Subcutaneous abdominal adipose tissue (tissue), 5 donors: ENCODE data around the gene ERN1.
A peak's percentile ranks its signal among the peaks of the same experiment; 100 is the strongest.
"Not testable (repeated sequence)": the region's sequence is repeated elsewhere in the genome, so short reads cannot be mapped to it uniquely, and the experiment has no call there.

Experiments
- H3K27ac ChIP-seq: one replicate; pipeline ENCODE4 v1.7.0; 2013; ENCODE audit warnings: low read depth, mild to moderate bottlenecking, inconsistent platforms, low read length, moderate library complexity
- H3K27me3 ChIP-seq, 5 donors: one replicate each; pipeline ENCODE4 v1.7.0; 2013; ENCODE audit warnings: low read length in 5 of 5, inconsistent platforms in 1 of 5; ENCODE audit not compliant: control insufficient read depth in 5 of 5, insufficient read depth in 4 of 5
- H3K36me3 ChIP-seq, 5 donors: one replicate each; pipeline ENCODE4 v1.7.0; 2013; ENCODE audit warnings: low read length in 5 of 5; ENCODE audit not compliant: control insufficient read depth in 5 of 5, insufficient read depth in 5 of 5
- H3K4me1 ChIP-seq, 5 donors: one replicate each; pipeline ENCODE4 v1.7.0; 2013; ENCODE audit warnings: low read length in 5 of 5, mild to moderate bottlenecking in 3 of 5, moderate library complexity in 1 of 5; ENCODE audit not compliant: control insufficient read depth in 5 of 5, insufficient read depth in 5 of 5
- H3K4me3 ChIP-seq, 5 donors: one replicate each; pipeline ENCODE4 v1.7.0; 2013; ENCODE audit warnings: low read length in 5 of 5, low read depth in 1 of 5
- H3K9ac ChIP-seq, 5 donors: one replicate each; pipeline ENCODE4 v1.7.0; 2013; ENCODE audit warnings: low read length in 5 of 5, mild to moderate bottlenecking in 4 of 5, moderate library complexity in 3 of 5
- H3K9me3 ChIP-seq, 5 donors: one replicate each; pipeline ENCODE4 v1.7.0; 2013; ENCODE audit warnings: low read length in 5 of 5; ENCODE audit not compliant: control insufficient read depth in 5 of 5
- donor health status: healthy.
- donor health status: healthy.
- donor health status: healthy.
- donor health status: healthy.
- donor health status: healthy.

ERN1 gene

DNA sequence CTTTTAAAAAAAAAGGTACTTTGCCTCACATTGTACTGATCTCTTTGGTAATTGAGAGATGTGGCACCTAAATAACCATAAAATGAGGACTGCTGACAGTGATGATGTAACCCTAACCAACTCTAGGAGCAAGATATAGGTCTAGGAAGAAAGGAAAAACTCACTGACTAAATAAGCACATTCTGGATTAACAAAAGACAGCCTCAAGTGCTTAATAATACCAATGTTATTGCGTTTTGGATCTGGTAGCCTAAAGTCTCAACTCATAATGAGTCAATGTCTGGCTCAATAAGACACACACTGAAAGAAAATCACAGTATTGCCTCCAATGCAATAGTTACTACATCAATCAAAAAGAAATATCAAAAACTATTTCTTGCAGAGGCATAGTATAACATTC, 3.0 kb downstream of the ERN1 start:
- peaks cover 2 to 27% (median 22%) of the 10 kb centered on the region in 5 donors for H3K4me1 ChIP-seq

DNA sequence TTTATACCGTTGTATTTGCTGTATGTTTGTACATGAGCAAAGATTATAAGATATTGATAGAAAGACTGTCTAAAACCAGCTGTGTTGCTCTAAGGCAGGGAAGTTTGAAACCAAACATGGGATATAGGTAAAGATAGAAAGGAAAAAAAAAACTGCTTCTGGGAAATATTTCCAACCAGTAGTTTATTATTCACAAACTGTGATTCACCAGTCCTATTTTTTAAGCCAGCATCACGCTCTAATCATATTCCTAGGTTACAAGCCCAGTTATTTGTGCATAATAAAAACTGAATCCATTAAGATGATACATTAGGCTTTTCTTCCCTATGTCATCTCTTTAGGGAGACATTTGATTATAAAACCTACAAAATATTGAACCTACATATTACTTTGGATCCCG, 4.0 kb downstream of the ERN1 start:
- no peak overlapping the region for H3K27ac ChIP-seq
- no peak overlapping the region for H3K9ac ChIP-seq
- H3K4me1 ChIP-seq: peaks cover 3 to 23% (median 21%) of the 10 kb centered on the region in 5 donors
- no peaks in the 10 kb centered on the region for H3K9me3 ChIP-seq
- no peaks in the 10 kb centered on the region for H3K36me3 ChIP-seq
- no peaks in the 10 kb centered on the region for H3K27me3 ChIP-seq
- no peak overlapping the region for H3K4me3 ChIP-seq

More for the DNA sequence above, 3.0 kb downstream of the ERN1 start:
- Histone ChIP-seq H3K27ac (no peak overlapping the region), H3K9me3 (no peaks in the 10 kb centered on the region), H3K4me3 (no peak overlapping the region), H3K36me3 (no peaks in the 10 kb centered on the region), H3K9ac (no peak overlapping the region), H3K27me3 (no peaks in the 10 kb centered on the region)

DNA sequence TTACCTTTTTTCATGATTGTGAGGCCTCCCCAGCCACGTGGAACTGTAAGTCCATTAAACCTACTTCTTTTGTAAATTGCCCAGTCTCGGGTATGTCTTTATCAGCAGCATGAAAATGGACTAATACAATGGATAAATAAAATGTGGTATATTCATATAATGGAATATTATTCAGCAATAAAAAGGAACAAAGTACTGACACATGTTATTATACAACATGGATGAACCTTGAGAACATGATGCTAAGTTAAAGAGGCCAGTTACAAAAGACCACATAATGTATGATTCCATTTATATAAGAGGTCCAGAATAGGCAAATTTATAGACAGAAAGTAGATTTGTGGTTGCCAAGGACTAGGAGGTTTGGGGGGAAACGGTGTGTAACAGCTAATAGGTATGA, 5.3 kb downstream of the ERN1 start:
- Histone ChIP-seq H3K27ac (no peak overlapping the region), H3K4me1 (peaks cover 3 to 21% (median 14%) of the 10 kb centered on the region in 5 donors), H3K4me3 (no peak overlapping the region), H3K36me3 (no peaks in the 10 kb centered on the region), H3K27me3 (no peaks in the 10 kb centered on the region), H3K9me3 (no peaks in the 10 kb centered on the region), H3K9ac (no peak overlapping the region)

DNA sequence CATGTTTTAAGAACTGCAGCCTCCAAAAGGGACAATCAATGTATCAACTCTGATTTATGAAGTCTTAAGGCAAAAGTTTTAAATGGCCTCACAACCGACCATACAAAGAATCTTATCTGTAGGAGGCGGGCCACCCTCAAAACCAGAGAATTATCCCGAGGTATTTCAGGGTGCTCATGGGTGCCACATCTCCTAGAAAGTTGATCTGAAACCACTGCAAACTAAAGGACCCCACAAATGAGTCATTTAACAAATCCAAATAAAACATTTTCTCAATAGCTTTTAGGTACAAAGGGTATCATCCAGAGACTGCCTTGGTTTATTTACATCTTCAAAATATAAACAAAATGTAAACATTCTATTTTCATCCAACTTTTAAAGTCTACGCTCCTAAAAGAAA, 6.8 kb downstream of the ERN1 start:
- H3K9me3 ChIP-seq: no peaks in the 10 kb centered on the region
- no peaks in the 10 kb centered on the region for H3K27me3 ChIP-seq
- no peak overlapping the region for H3K27ac ChIP-seq
- H3K36me3 ChIP-seq: no peaks in the 10 kb centered on the region
- H3K9ac ChIP-seq: no peak overlapping the region
- H3K4me3 ChIP-seq: no peak overlapping the region
- H3K4me1 ChIP-seq: peaks cover 4 to 18% (median 10%) of the 10 kb centered on the region in 5 donors

DNA sequence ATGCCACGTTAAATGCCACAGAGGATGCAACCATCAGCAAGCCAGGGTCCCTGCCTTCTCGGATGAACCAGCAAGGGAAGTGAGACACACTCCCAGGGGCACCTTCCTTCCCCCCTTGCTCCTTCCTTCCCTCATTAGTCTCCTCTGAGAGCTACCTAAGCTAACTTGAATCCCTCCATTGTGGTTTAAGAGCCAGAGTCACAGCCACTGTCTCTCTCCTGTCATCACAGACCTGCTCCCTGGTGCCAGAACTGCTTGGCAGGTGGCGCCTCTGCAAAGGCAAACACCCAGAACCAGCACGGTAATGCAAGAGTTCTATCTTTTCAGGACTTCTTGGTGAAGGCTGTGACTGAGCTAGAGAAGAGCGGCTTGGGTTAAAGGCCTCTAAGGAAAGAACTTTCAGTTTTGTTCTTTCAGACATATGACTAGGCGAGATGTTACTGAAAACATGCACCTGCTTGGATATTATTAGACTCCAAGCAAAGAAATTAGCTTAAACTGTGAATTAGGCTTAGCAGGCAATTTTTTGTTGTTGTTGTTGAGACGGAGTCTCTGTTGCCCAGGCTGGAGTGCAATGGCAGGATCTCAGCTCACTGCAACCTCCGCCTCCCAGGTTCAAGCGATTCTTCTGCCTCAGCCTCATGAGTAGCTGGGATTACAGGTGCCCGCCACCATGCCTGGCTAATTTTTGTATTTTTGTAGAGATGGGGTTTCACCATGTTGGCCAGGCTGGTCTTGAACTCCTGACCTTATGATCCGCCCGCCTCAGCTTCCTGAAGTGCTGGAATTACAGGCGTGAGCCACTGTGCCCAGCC, 8.8 kb downstream of the ERN1 start:
- not testable (repeated sequence) for H3K36me3 ChIP-seq, H3K27ac ChIP-seq, H3K4me3 ChIP-seq, H3K9me3 ChIP-seq, H3K27me3 ChIP-seq
- peak overlapping the region in 1 of 5 donors; percentile 38 for H3K9ac ChIP-seq
- peaks cover 6 to 23% (median 14%) of the 10 kb centered on the region in 5 donors for H3K4me1 ChIP-seq

DNA sequence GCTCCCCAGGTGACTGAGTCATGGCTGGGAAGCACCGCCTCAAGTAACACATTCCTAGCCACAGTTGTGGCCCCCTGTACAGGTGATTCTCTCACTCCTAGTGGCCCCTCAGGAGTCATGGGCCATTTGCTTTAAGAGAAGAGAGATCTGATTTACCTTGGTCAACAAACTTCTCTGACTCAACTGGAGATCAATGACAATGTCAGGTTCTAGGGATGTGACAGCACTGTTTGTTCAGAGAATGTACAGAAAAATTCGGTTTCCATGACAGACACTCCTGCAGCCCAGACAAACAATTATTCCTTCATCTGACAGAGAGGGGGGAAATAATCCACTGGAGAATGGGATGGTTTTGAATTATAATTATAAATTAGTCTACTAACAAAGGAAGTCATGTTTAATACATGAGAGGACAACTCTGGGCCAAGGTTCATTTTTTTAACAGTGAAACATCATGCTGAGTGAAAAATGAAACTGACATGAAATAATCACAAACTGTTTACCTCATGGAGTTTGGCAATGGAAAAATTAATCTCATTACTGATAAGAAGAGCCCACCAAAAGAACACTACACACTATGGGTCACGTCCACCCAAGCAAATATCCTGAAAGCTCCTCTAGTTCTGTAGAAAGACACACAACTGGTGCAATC, 9.7 kb downstream of the ERN1 start:
- Histone ChIP-seq H3K27me3 (no peaks in the 10 kb centered on the region), H3K36me3 (no peaks in the 10 kb centered on the region), H3K4me3 (no peak overlapping the region), H3K4me1 (peaks cover 6 to 32% (median 21%) of the 10 kb centered on the region in 5 donors), H3K9ac (no peak overlapping the region), H3K9me3 (no peaks in the 10 kb centered on the region), H3K27ac (no peak overlapping the region)

DNA sequence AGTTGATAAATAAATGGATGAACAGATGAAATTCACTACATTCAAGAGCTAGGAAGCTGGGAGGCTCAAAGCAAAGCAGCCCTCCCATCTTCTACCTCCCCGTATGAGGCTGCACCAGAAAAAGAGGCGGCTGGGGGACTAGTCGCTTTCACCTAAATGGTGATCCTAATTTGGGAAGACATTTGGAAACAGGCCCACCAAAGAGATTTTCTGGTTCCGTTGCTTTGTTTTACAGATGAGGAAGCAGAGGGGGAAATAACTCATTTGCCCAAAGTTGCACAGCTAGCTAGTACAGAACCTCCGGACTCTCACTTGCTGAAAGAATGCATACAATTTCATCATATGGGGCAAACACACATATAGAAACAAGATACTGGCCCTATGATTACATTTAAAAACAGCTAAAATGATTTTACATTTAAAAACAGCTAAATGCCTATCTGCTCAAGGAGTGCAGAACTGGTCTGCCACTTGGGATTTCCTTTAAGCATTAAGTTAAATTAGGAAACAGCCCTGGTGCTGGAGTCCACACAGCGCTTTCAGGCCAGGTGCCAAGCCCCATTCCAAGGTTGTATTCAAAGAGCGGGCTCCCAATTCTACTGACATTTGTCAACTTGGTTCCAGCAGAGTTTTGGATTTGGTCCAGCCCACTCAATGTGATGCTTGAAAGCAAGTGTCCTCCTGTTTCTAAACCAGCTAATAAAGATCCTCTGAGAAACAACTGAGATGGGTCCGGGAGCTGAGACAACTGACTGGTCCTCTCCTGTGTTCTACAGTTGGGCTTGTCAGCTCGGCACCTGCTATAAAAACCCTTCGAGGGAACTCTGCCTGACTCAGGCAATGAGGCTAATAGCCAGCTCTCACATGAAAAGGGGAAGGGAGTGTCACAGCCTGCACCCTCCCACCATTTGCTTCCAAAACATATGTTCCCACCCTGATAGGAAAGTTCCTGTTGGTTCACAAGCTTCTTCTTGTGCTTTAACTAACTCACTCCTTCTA, 11.7 kb downstream of the ERN1 start:
- Histone ChIP-seq H3K4me3 (peak overlapping the region in 1 of 5 donors; percentile 9), H3K4me1 (peaks cover 6 to 34% (median 27%) of the 10 kb centered on the region in 5 donors), H3K27me3 (no peaks in the 10 kb centered on the region), H3K27ac (no peak overlapping the region), H3K9ac (peak overlapping the region in 2 of 5 donors; percentile 30 to 33), H3K36me3 (no peaks in the 10 kb centered on the region), H3K9me3 (no peaks in the 10 kb centered on the region)

DNA sequence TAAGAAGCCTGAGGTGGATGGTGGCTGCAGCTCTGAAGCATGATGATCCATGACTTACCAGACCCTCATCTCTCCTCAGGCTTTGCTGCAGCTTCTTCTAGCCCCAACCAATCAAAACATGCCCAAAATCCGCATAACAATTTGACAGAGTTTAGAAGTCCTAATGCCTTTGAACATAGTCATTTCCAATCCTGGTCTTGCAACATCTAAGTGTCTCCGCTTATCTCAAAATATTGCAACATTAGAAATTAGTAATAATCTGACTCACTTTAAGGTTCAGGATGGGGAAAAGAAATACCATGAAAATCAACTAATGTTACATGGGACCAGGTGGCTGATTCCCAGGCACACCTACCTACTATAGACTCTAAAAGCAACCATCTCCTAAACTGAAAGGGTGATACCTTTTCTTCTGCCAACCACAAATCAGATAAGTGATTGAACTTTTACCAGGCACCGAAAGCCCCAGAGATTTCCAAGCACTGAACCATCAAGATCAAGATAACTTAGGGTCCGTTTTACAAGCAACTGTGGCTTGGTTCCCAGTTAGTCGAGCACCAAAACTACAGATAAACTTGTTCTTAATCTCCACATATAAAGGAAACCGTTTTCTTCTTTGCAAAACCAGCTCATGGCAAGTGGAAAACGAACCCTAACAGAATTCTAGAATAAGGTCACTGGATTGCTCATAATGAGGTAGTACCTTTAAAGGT, 14.0 kb downstream of the ERN1 start:
- Histone ChIP-seq H3K27ac (no peak overlapping the region), H3K36me3 (no peaks in the 10 kb centered on the region), H3K9ac (no peak overlapping the region), H3K4me1 (peaks cover 4 to 31% (median 27%) of the 10 kb centered on the region in 5 donors), H3K9me3 (no peaks in the 10 kb centered on the region), H3K27me3 (no peaks in the 10 kb centered on the region), H3K4me3 (no peak overlapping the region)

DNA sequence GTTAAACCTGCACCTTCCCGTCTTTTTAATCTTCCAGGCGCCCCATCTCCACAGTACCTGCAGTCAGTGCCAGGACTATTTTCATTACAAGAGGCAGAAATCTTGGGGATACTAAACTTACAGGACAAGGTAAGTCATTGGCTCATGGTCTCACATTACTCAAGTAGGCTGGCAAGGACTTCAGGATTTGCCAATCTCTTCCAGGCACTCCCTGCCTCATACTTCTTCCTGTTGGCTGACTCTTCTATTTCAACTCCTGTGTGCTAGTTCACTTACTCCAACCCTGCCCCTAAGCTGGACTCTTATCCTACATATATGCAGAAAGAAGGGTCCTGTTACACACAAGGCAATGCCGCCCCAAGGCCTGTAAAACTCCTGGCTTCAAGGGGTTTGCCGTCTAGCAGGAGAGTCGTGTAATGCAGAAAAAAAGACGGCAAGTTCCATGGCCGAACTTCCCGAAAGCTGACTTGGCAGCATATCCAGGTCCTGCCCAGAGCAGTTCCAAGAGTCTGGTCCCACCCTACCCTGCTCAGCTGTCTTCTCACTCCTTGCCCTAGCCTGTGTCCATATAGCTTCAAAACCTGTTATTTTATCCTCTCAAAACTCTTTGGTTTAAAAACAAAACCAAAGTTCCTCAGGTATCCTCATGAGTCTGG, 14.8 kb downstream of the ERN1 start:
- peaks cover 4 to 26% (median 24%) of the 10 kb centered on the region in 5 donors for H3K4me1 ChIP-seq
- H3K9me3 ChIP-seq: no peaks in the 10 kb centered on the region
- H3K27me3 ChIP-seq: no peaks in the 10 kb centered on the region
- H3K4me3 ChIP-seq: peak overlapping the region in 2 of 5 donors; percentile 17 to 31
- no peak overlapping the region for H3K27ac ChIP-seq
- H3K9ac ChIP-seq: no peak overlapping the region
- no peaks in the 10 kb centered on the region for H3K36me3 ChIP-seq
